GM18907 (cell line): Measurements from ENCODE around the gene SPP1.
"Not testable (repeated sequence)": the region's sequence is repeated elsewhere in the genome, so short reads cannot be mapped to it uniquely, and the experiment has no call there.

Experiments
- ATAC-seq: cut with Tn5 transposase; IDR thresholded peaks from one replicate; pipeline ENCODE4 v1.9.1; 2021; ENCODE audit warnings: mild to moderate bottlenecking, moderate library complexity; ENCODE audit not compliant: unreplicated experiment

The SPP1 gene

DNA sequence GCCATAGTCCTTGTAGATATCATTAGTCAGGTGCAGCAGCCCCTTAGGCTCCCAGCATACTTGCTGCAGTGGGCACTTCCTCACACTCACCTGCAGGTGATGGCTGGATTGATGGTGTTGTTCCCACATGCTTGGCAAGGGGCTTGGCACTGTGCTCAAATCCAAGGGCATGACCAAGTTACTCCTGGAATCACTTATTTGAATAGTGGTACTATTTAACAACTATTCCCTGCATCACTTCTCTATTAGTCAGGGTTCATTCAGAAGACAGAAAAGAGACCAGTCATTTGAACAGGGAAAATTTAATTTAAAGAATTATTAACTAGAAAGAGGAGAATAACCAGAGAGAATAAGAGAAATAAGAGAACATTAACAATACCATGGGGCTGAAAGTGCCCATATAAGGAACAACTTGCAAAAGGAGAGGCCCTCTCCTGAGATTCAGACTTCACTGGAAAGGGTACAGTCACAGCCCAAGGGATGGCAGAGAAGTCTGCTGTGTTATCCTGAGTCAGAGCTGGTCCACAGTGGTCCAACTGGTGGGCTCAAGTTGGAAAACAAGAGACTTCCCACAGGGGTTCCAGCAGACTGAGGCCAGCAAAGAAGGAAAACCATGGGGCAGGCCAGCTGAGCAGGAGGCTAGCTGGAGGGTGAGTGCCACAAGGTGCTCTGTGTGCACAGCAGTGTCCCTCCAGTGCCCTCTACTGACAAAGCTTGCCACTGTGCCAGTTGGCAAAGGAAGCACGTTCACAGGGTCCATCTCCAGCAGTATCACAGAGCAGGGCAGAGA is 9.8 kb downstream of the SPP1 start:
- peak; percentile 95 for ATAC-seq

DNA sequence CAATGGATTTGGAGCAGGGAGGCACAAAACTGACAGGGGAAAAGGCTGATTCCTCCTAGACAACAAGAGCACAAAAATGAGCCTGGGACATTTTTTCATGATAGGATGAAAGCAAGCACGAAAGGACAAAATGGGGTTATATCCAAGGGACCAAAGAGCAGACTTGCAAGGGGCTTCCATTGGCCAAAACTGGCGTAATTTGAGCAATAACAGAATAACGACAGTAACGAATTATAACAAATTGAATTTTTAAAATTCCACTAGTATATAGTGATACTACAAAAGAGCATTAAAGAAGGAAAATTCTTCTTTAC is 10.3 kb downstream of the SPP1 start:
- peak; percentile 3 for ATAC-seq

DNA sequence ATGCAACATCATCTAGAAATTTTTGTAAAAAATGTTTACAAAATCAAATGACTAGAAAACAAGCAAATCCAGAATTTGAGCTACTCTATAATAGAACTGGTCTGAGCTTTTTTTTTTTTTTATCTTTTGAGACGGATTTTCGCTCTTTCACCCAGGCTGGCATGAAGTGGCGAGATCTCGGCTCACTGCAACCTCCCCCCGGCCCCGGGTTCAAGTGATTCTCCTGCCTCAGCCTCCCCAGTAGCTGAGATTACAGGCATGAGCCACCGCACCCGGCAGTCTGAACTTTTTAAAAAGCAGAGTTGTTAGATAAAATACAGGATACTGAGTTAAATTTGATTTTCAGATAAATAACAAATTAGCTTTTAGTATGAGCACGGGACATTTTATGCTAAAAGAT is 11.0 kb downstream of the SPP1 start:
- no peak for ATAC-seq

DNA sequence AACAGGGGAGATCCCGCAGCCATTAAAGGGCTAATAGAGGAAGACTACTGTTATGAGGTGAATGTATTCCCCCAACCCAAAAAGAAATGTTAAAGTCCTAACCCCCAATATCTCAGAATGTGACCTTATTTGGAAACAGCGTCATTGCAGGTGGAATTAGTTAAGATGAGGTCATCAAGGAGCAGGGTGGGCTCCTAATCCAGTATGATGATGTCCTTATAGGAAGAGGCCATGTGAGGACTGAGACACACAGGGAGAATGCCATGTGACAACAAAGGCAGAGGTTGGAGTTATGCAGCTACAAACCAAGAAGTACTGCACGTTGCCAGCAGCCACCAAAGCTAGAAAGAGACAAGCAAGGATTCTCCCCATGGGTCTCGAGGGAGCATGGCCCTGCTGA is 14.3 kb downstream of the SPP1 start:
- ATAC-seq: no peak

DNA sequence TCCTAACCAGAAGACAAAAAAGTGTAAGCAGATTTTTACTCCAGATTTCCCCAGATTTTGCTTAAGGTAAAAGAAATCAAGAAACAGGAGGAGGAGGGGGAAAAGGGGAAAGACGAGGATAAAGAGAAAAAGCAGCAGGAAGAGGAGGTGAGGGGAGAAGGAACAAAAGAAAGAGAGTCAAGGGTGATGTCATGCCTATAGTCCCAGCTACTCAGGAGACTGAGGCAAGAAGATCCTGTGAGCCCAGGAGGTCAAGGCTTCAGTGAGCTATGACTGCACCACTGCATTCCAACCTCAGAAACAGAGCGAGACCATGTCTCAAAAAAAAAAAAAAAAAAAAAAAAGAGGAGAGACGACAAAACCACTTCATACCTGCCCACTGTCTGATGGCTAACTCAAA is 19.9 kb downstream of the SPP1 start:
- no peak for ATAC-seq

DNA sequence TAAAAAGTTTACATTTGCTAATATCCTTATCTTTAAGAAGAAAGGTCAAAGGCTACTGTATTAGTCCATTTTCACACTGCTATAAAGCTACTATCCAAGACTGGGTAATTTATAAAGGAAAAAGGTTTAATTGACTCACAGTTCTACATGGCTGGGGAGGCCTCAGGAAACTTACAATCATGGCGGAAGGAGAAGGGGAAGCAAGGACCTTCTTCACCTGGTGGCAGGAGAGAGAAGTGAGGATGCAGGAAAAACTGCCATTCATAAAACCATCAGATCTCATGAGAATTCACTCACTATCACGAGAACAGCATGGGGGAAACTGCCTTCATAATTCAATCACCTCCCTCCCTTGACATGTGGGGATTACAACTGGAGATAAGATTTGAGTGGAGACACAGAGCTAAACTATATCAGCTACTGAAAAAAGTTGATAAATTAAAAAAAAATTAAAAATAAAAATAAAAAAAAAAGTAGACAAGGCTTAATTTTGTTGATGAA is 23.7 kb downstream of the SPP1 start:
- ATAC-seq: not testable (repeated sequence)

DNA sequence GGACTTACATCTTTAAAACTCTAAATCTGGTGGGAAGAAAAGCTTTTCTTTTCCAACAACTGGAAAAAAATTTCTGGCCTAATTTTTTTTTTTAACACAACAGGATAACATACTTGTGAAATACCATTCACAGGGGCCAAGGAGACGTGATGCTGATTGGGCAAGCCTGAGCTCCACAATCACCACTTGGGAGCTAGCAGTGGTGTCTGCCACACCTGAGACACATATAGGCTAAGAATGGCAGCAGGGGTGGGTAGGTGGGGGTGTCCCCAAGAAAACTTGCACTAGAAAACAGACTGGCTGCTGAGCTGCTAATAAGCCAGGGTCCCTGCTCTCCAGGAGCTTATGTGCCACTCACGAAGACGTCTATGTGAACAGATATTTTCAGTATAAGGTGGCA is 26.4 kb downstream of the SPP1 start:
- no peak for ATAC-seq

DNA sequence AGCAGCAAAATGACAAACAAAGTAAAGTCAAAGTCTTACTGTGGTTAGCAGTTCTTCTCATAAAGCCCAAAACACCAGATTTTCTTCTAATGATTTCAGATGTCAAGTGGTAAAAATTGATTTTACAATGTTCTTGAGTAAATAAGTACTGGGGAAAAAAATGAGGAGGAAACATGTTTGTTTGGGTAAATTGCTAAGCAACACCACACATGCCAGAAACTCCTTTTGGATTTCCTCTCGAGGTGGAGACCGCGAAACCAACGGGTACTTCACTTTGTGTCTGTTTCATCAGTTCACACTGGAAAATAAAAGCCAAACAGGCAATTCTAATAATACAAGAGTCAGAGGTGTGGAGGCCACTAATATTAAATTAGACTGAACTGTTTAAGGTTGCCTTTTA is 27.3 kb downstream of the SPP1 start:
- ATAC-seq: no peak

DNA sequence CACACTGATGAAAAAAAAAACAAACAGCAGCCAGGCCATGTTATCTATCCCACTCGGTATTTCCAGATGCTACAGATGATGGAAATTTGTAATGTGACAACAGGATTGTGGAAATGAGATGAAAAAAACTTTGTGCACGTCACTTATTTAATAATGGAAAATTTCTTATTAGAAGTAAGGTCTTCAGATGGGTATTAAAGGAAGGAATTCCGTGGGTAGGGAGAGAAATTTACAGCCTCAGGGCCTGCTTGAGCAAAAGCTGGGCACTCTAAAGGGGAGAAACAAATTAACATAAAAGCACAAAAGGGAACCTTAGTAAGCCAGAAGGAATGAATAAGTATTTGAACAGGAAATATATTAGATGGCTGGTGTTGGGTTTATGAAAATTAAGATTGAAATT is 27.7 kb downstream of the SPP1 start:
- no peak for ATAC-seq

DNA sequence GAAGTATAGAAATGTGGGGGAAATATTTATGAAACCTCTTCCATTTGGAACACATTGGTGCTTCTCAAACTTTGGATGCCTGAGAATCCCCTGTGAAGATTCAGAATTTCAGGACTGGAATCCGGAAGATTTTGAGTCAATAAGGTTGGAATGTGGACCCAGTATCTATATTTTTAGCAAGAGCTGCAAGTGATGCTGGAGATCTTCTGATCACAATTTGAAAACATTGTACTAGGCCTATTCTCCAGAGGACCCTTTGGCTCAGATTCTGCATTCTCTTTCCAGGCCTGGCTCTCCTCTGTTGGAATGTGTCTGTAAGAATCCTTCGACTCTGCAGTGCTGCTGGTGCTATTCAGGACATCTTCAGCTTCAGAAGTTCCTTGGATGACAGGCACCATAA is 29.6 kb downstream of the SPP1 start:
- ATAC-seq: no peak

DNA sequence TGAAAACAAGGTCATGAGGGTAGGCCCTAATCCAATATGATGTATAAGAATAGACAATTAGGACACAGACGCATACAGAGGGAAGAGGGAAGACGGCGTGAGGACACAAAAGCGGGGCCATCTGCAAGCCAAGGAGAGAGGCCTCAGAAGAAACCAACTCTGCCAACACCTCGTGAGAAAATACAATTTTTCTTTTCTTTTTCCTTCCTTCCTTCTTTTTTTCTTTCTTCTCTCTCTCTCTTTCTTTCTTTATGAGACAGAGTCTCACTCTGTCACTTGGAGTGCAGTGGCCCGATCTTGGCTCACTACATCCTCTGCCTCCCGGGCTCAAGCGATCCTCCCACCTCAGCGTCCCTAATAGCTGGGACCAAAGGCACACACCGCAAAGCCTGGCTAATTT is 30.4 kb downstream of the SPP1 start:
- ATAC-seq: no peak

DNA sequence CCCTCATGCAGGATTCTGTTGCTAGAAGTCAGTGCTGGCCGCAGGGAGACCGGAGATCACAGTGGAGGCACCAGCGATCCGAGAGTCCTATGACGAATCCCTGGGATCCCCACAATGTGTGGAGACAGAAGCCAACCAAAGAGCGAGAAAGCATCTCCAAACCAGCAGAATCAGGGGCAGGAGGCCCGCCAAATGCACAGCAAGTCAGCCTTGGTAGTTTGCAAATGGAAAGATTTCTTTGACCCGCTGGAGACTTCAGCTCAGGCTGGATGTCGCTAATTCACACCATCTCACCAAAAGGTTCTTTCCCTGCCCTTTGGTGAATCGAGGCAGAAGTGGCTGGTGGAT is 31.4 kb downstream of the SPP1 start:
- ATAC-seq: no peak

DNA sequence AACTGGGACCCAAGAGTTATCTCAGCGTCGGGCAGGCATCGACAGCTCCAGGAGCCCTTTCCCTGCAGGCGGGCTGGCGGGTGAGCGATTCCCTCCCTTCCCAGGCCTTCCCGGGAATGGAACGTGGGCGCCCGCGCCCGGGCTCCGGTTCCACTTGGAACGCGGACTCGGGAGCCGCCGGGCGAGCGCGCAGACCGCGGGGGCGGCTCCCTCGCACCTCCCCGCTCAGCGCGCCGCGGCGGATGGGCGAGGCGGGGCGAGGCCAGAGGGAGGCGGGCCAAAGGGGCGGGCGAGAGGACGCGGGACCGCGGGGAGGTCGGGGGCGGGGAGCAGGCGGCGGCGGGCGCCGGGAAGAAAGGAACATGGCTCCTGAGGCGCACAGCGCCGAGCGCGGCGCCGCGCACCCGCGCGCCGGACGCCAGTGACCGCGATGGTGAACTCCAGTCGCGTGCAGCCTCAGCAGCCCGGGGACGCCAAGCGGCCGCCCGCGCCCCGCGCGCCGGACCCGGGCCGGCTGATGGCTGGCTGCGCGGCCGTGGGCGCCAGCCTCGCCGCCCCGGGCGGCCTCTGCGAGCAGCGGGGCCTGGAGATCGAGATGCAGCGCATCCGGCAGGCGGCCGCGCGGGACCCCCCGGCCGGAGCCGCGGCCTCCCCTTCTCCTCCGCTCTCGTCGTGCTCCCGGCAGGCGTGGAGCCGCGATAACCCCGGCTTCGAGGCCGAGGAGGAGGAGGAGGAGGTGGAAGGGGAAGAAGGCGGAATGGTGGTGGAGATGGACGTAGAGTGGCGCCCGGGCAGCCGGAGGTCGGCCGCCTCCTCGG is 32.0 kb downstream of the SPP1 start, which contains the start of gene PKD2:
TSS of gene PKD2 (plus strand) at position 332 of the 818 bp plus-strand sequence. CDS start at position 431, 99 bp downstream.
- ATAC-seq: peak; percentile 88

DNA sequence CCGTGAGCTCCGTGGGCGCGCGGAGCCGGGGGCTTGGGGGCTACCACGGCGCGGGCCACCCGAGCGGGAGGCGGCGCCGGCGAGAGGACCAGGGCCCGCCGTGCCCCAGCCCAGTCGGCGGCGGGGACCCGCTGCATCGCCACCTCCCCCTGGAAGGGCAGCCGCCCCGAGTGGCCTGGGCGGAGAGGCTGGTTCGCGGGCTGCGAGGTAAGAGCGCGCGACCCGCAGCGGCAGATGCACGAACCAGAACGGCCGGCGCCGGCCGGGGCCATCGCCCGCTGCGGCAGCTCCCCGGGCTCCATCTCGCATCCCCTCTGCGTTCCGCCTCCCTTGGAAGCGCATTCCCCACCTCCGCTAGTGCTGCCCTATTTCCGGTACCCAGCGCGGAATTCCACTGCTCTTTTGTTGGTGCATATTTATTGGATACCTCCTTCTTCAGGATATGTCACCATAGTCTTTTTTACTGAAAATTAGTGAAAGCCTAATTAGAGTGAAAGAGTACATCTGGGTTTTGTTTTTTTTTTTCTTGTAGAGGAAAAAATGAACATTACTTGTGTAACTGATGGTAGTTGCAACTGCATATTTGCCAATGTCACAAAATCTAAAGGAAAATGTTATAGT is 32.7 kb downstream of the SPP1 start:
- peak; percentile 41 for ATAC-seq

DNA sequence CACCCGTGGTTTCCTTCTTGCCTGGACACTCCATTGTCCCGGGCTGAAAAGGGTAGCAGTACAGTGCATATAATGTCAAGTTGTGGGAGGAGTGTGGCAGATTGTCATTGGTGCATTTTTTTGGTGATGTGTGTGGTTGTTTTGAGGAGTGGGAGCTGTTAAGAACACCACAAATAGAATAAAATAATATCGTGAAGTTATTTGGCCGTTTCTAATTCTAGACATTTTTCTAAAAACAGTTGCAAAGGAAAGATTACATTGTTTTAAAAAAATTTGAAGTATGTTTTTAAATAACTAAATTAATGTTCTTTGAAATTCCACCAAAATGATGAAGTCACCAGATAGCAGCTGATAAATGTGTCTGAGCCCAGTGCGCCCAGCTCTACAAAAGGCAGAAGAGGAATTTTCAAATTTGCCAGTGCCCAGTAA is 33.2 kb downstream of the SPP1 start:
- ATAC-seq: no peak

DNA sequence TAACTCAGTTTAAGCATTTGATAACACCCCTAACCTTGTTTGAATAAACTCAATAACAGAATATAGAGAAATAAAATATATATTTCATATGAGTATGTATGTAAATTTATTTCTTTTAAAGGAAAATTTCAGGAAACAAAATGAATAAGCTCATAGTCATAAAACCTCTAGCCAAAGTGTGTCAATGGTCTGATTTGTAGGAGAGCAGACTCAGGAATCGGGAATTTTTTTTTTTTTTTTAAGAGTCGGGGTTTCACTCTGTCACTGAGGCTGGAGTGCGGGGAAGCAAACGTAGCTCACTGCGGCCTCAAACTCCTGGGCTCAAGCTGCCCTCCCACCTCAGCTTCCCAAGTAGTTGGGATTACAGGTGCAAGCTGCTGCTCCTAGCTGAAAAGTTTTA is 34.4 kb downstream of the SPP1 start:
- ATAC-seq: no peak

DNA sequence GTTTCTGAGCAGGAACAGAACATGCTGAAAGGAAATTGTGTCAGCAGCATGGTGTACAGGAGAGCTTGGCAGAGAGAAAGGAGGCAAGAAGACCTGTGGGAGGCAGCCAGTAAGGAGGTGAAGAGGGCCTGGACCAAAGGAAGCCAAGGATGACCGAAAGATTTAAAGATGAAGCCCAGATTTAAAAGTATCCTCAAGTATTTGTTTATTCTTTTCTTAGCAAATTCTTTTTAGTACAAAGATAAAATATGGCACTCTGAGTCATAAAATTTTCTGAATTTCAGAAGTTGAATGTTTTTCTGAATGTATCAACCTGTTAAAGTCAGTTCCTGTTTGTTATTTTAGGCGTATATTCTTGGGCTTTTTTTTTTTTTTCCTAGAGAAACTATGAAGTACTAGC is 35.5 kb downstream of the SPP1 start:
- ATAC-seq: no peak

DNA sequence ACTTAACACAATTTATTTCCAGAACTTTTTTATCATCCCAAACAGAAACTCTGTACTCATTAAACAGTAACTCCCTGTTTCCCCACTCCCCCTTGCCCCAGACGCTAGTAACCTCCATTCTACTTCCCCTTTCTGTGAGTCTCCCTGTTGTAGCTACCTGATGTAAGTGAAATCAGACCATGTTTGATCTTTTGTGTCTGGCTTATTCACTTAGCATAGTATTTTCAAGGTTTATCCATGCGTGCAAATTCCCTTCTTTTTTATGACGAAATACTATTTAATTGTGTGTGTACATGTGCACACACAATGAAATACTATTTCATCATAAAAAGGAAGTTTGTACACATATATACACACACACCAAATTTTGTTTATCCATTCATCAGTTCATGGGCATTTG is 37.1 kb downstream of the SPP1 start:
- ATAC-seq: peak; percentile 62

DNA sequence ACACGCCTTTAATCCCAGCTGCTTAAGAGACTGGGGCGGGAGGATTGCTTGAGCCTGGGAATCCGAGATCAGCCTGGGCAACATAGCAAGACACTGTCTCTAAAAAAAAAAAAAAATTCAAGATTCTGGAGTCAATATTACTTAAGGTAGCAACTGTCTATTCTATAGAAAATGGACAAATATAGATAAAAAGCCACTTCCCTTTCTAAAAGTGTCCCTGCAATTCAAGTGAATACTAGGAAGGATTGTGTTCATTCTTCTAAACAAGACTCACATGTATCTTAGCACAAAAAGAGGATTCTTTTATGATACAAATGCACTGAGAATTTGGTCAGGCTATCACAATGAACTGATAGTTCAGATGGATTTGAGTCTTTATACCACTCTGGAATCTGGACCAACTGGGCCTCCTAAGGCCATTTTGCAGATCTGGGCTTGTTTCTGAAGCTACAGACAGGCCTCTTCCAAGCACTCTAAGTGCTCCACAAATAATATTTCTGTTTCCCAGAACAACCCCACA is 38.9 kb downstream of the SPP1 start:
- ATAC-seq: no peak

DNA sequence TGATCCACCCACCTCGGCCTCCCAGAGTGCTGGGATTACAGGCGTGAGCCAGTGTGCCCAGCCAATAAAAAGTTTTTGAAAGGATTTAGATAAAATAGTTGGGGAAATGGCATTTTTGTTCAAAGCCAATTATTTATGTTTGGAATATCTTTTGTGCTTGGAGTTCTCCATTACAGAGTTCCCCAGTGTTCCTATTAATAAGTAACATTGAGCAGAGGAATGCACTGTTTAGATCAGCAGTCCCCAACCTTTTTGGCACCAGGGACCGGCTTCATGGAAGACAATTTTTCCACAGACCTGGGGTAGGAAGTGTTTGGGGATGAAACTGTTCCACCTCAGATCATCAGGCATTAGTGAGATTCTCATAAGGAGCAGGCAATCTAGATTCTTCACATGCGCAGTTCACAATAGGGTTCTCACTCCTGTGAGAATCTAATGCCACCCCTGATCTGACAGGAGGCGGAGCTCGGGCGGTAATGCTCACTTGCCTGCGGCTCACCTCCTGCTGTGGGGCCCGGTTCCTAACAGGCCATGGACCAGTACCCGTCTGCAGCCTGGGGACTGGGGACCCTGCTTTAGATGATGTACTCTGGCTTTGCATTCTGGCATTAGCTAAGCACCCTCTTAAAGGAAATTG is 40.3 kb downstream of the SPP1 start:
- no peak for ATAC-seq
